Superior temporal gyrus (tissue), 1 donor: ENCODE data around the gene L1CAM.
A peak's percentile ranks its signal among the peaks of the same experiment; 100 is the strongest.
"Not testable (repeated sequence)": the region's sequence is repeated elsewhere in the genome, so short reads cannot be mapped to it uniquely, and the experiment has no call there.

Experiments
- DNase-seq: peaks from one replicate; pipeline ENCODE4 v3.0.0-alpha.2; 2016; ENCODE audit errors: extremely low spot score

L1CAM gene

GRCh38 chrX:153829799-153830639 is 56.0 kb downstream of the L1CAM start, which contains the start of gene PDZD4:
PDZD4 (minus strand) TSS chrX:153830544; CDS start chrX:153830298, 246 bp downstream.
- no peak for DNase-seq

GRCh38 chrX:153829549-153829798 is 56.5 kb downstream of the L1CAM start:
- no peak for DNase-seq

- DNase-seq: peak; percentile 13
Observed at GRCh38 chrX:153828723-153829548, 57.0 kb downstream of the L1CAM start.

- no peak for DNase-seq
Observed at GRCh38 chrX:153828308-153828707, 57.7 kb downstream of the L1CAM start.

- DNase-seq: no peak
Observed at GRCh38 chrX:153827903-153828302, 58.1 kb downstream of the L1CAM start.

GRCh38 chrX:153827016-153827415 is 59.0 kb downstream of the L1CAM start:
- DNase-seq: no peak

- DNase-seq: no peak
Observed at GRCh38 chrX:153825042-153825441, 60.9 kb downstream of the L1CAM start.

GRCh38 chrX:153824348-153824747 is 61.6 kb downstream of the L1CAM start:
- DNase-seq: no peak

GRCh38 chrX:153821066-153821465 is 64.9 kb downstream of the L1CAM start:
- no peak for DNase-seq

GRCh38 chrX:153820601-153821000 is 65.4 kb downstream of the L1CAM start:
- no peak for DNase-seq

- no peak for DNase-seq
Observed at GRCh38 chrX:153819384-153820040, 66.5 kb downstream of the L1CAM start.

- no peak for DNase-seq
Observed at GRCh38 chrX:153818571-153819383, 67.2 kb downstream of the L1CAM start.

- DNase-seq: not testable (repeated sequence)
Observed at GRCh38 chrX:153818064-153818463, 67.9 kb downstream of the L1CAM start.

GRCh38 chrX:153816831-153817690 is 68.9 kb downstream of the L1CAM start:
- no peak for DNase-seq

GRCh38 chrX:153814591-153815315 is 71.2 kb downstream of the L1CAM start:
- DNase-seq: no peak

- no peak for DNase-seq
Observed at GRCh38 chrX:153813161-153813560, 72.8 kb downstream of the L1CAM start.

- DNase-seq: no peak
Observed at GRCh38 chrX:153812220-153812619, 73.8 kb downstream of the L1CAM start.
